GM12891 (cell line): ENCODE results near the gene RAPGEF4.

Experiments used
- DNase-seq: peaks from one replicate; pipeline ENCODE4 v3.0.0; 2011; ENCODE audit warnings: low spot score; ENCODE audit not compliant: insufficient read length
- FAIRE-seq: peaks from 2 replicates; lab custom pipeline; 2011; peaks lifted over from hg19 to GRCh38; lab: Jason Lieb, UNC
- PAX5 ChIP-seq: IDR thresholded peaks from 2 replicates; pipeline ENCODE4 v1.6.1; 2011; ENCODE audit warnings: low read length, moderate library complexity, mild to moderate bottlenecking; ENCODE audit not compliant: insufficient read depth, severe bottlenecking
- POLR2A ChIP-seq: IDR thresholded peaks from 2 replicates; pipeline ENCODE4 v1.6.1; 2011; ENCODE audit warnings: low read depth, low read length, control low read depth
- POLR2AphosphoS5 ChIP-seq: IDR thresholded peaks from 2 replicates; pipeline ENCODE4 v1.6.1; 2011; ENCODE audit warnings: low read depth, low read length, control low read depth
- POU2F2 ChIP-seq: IDR thresholded peaks from 2 replicates; pipeline ENCODE4 v1.6.1; 2011; ENCODE audit warnings: low read depth, mild to moderate bottlenecking, control low read depth, low read length, moderate library complexity
- SPI1 ChIP-seq: IDR thresholded peaks from 2 replicates; pipeline ENCODE4 v1.6.1; 2011; ENCODE audit warnings: low read depth, low read length, control low read depth
- TAF1 ChIP-seq: IDR thresholded peaks from 2 replicates; pipeline ENCODE4 v1.6.1; 2011; ENCODE audit warnings: low read depth, low read length, control low read depth

RAPGEF4 gene

DNA sequence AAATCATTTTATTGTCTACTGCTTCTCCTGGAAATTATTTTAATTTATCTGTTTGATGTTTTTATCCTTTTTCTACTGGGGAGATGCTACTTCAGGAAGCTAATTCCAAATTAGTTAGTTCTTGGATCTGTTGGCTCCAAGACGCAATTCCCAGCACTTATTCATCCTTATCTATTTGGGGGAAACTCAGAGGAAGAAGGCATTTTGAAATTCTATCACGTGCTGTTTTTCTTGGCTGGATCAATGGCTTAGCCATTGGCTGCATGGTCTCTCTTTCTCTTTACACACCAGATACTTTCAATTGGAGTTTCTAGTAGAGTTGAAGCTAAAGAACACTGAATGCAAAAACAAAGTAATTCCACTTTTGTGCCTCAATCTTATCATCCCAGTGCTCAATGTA is 98.3 kb downstream of the RAPGEF4 start:
- TF ChIP-seq SPI1 (no peak), POLR2AphosphoS5 (no peak), POLR2A (no peak), POU2F2 (no peak), PAX5 (no peak), TAF1 (no peak)
- FAIRE-seq (no peak), DNase-seq (no peak)

GRCh38 chr2:172834881-172835280 is 99.2 kb downstream of the RAPGEF4 start:
- TF ChIP-seq SPI1 (no peak), TAF1 (no peak), POU2F2 (no peak), PAX5 (no peak), POLR2A (no peak), POLR2AphosphoS5 (no peak)
- no peak for DNase-seq
- FAIRE-seq, result no peak

GRCh38 chr2:172836347-172836821 is 100.7 kb downstream of the RAPGEF4 start:
- FAIRE-seq (no peak), DNase-seq (no peak)
- TF ChIP-seq SPI1 (peak; percentile 44), POU2F2 (no peak)

DNA sequence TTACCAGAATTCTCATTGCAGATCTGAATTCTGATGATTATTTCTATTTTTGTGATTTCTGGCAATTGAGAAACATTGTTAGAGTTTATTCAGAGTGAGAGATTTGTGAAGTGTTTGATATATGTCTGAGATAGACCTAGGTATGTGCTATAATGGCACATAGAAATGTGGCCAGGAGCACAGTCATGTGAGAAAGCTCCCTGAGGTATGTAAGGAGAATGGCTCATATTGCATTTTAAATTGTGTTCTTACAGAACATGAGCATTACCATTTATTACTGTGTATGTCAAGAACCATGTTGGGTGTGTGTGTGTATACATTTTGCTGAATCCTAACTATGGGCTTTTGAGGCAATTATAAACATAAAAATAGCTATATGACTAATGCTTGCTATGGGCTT is 101.2 kb downstream of the RAPGEF4 start:
- no peak for FAIRE-seq
- TF ChIP-seq TAF1 (no peak), POLR2A (no peak), POLR2AphosphoS5 (no peak), SPI1 (no peak), PAX5 (no peak), POU2F2 (no peak)
- no peak for DNase-seq

DNA sequence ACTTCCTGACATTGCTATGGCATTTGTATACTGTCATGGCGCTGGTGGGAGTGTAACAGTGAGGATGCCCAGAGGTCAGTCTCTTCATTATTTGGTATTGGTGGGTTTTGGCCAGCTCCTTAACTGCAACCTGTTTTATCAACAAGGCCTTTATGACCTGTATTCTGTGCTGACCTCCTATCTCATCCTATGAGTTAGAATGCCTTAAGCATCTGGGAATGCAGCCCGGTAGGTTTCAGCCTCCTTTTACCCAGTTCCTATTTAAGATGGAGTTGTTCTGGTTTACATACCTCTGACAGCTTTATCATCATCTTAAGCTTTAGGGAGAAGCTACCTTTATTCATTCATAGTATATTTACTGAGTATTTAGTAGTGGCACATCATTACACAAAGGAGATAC is 103.8 kb downstream of the RAPGEF4 start:
- no peak for FAIRE-seq
- TF ChIP-seq POLR2A (no peak), SPI1 (no peak), POU2F2 (no peak), PAX5 (no peak), TAF1 (no peak), POLR2AphosphoS5 (no peak)
- DNase-seq, result no peak

DNA sequence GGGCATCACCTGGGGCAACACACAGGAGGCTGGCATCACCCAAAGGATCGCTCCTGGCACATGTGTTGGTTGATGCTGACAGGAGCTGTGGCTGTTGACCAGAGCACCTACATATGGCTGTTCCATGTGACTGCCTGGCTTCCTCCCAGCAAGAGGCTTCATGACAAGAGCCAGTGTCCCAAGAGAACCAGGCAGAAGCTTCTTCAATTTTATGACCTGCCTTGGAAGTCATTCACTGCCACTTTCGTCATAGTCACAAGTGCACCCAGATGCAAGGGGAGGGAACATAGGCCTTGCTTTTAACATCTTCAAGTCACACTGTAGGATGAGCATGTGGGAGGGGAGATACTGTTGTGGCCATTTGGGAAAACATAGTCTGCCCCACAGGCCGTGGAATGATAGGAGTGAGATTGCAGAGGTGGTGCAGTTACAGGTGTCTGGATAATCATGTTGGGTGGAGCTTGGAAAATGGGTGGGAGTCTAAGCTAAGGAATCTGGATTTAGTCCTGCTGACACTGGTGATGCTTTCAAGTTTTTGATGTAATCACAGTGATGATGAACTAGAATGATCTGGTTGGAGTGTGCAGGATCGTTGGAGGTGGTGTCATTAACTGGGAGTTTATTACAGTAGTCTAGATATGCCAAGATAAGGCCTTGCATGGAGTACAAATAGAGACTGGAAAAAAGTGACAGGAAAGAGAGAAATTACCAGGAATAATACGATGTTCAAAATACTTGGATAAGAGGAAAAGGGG is 107.0 kb downstream of the RAPGEF4 start:
- FAIRE-seq (no peak), DNase-seq (no peak)
- TF ChIP-seq TAF1 (no peak), PAX5 (no peak)

- FAIRE-seq (no peak), DNase-seq (no peak)
- TF ChIP-seq POLR2AphosphoS5, result no peak
- TF ChIP-seq SPI1, result no peak
- TF ChIP-seq PAX5, result no peak
- TF ChIP-seq TAF1, result no peak
- no peak for TF ChIP-seq POLR2A
Observed at GRCh38 chr2:172843266-172843582, 107.6 kb downstream of the RAPGEF4 start.

DNA sequence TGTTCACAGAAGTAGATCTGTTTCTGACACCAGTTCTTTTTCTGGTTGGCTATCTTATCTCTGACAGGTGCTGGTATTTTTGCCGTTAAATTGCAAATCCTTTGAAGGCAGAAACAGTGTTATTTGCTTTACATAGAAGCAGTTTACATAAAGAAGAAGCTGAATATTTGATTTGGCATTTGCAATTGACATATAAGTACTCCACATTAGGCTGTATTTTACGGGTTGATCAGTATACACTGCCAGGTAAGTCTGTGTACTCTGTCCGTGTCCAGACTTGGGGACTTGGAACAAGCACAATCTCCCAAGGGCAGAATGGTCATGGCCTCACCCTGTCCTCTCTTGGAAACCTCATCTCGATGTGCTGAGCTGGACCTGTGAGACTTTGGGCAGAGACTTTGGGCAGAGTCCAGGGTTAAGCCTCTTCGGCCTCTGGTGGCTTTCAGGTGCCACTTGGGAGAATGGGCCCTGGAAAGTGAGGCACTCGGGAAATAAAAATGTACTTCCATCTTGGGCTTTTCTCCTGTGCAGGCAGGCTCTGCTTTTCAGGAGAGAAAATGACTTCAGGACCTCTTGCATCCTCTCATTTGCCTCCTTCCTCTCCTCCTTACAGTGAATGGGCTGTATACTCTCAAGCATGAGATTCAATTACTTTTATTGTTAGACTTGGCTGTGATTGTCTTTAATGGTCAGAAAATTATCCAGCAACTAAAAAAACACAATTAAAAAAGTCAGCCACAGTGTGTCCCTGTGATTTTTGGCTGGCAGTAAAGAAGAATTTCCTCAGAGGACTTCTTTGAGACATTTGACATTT is 108.5 kb downstream of the RAPGEF4 start:
- FAIRE-seq (no peak), DNase-seq (no peak)
- no peak for TF ChIP-seq POU2F2
- no peak for TF ChIP-seq PAX5
- no peak for TF ChIP-seq SPI1
- no peak for TF ChIP-seq TAF1
- no peak for TF ChIP-seq POLR2A

DNA sequence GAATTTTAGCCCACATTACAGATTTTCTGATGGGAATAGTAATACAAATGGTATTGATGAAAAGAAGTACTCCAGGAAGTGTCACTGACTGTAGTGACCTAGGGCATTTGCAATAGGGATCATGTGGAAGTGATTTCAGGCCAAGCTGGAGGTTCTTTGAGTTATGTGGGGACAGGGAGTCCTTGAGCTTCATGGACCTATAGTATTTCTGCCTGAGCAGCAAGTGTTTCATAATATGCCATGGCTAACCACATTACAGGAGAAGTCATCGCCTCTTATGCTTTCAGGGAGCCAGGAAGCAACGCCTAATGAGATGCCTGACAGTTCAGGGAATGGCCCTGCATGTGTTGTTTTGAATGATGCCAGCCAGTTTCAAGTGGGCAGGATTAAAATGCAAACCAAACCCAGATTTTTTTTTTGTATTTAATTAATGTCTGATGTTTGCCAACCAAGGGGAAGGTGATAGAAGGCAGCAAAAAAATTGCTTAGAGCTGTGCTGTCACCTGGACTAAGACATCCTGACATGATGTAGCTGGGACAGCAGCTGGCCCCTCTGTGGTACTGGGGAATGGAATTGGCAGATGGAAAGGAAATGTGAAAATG is 109.5 kb downstream of the RAPGEF4 start:
- TF ChIP-seq POLR2AphosphoS5 (no peak), SPI1 (no peak)
- FAIRE-seq, result no peak
- DNase-seq, result no peak

GRCh38 chr2:172846551-172846950 is 110.9 kb downstream of the RAPGEF4 start:
- DNase-seq (no peak), FAIRE-seq (no peak)
- TF ChIP-seq PAX5 (no peak), POU2F2 (no peak), SPI1 (no peak), TAF1 (no peak)
